B cell (primary cell): ENCODE data around the gene IMMP2L. TPM values are rescaled to one million over a fixed set of nuclear protein-coding genes. Genes with fewer than 3 reads are reported as not detected.

ENCODE experiments used
- ATAC-seq: fragments of 200-7000 bp; cut with Tn5 transposase; one replicate; pipeline ENCODE4 v1.10.0; 2021; ENCODE audit warnings: low read depth, mild to moderate bottlenecking, moderate number of reproducible peaks, moderate library complexity
- CTCF ChIA-PET: fragments of 350-600 bp; sonication (Branson Sonifier 250); formaldehyde crosslinking; loops from one replicate; lab custom pipeline; 2021; ENCODE audit warnings: antibody characterized with exemption, inconsistent platforms; lab: Charles Lee
- POLR2A ChIA-PET: fragments of 350-600 bp; sonication (Branson Sonifier 250); formaldehyde crosslinking; loops from one replicate; lab custom pipeline; 2021; ENCODE audit warnings: antibody characterized with exemption; lab: Charles Lee
- DNase-seq: peaks from one replicate; pipeline ENCODE4 v3.0.0; 2013
- H2AFZ ChIP-seq: 2 replicates; pipeline ENCODE4 v1.6.1; 2012; ENCODE audit warnings: mild to moderate bottlenecking, low read depth, low read length; ENCODE audit not compliant: insufficient read depth, poor library complexity, severe bottlenecking
- H3K27ac ChIP-seq, 2 donors: 1 replicate in 1 of 2; 2 replicates in 1 of 2; pipeline ENCODE4 v1.5.1; 2012 to 2013; ENCODE audit warnings: low read length in 2 of 2, mild to moderate bottlenecking in 2 of 2, moderate library complexity in 1 of 2
- H3K27me3 ChIP-seq, 4 experiments: fragments of 200-600 bp in 1 of 4; sonication (generic) in 1 of 4; replicated peaks in 1 of 4; 1 replicate in 2 of 4; 2 replicates in 2 of 4; pipeline versions ENCODE4 v1.6.1 to v1.7.0; 2013 to 2016; ENCODE audit warnings: low read length in 3 of 4, mild to moderate bottlenecking in 2 of 4, mixed read lengths in 1 of 4, moderate library complexity in 1 of 4; ENCODE audit not compliant: insufficient read depth in 4 of 4, control insufficient read depth in 3 of 4; ENCODE audit errors: control extremely low read depth in 1 of 4
- H3K36me3 ChIP-seq, 2 experiments: replicated peaks in 1 of 2; 1 replicate in 1 of 2; 2 replicates in 1 of 2; pipeline versions ENCODE4 v1.6.1 to v1.7.1; 2013; ENCODE audit warnings: low read length in 1 of 2; ENCODE audit not compliant: insufficient read depth in 2 of 2, control insufficient read depth in 1 of 2; ENCODE audit errors: control extremely low read depth in 1 of 2, extremely low read depth in 1 of 2
- H3K4me1 ChIP-seq, 2 donors: fragments of 200-600 bp in 1 of 2; sonication (generic) in 1 of 2; 1 replicate in 1 of 2; 2 replicates in 1 of 2; pipeline versions ENCODE4 v1.5.1 to v1.6.1; 2013 to 2017; ENCODE audit warnings: low read length in 2 of 2; ENCODE audit not compliant: control insufficient read depth in 2 of 2, insufficient read depth in 2 of 2
- H3K4me2 ChIP-seq: replicated peaks from 2 replicates; pipeline ENCODE3; 2012; ENCODE audit warnings: mild to moderate bottlenecking, low read depth, low read length; ENCODE audit not compliant: poor library complexity, severe bottlenecking
- H3K4me3 ChIP-seq, 5 experiments: fragments of 200-600 bp in 1 of 5; sonication (generic) in 1 of 5; 1 replicate in 3 of 5; 2 replicates in 2 of 5; pipeline versions ENCODE4 v1.5.1 to v1.7.0; 2011 to 2016; ENCODE audit warnings: low read length in 4 of 5, mild to moderate bottlenecking in 4 of 5, low read depth in 2 of 5, control low read depth in 1 of 5, moderate library complexity in 1 of 5; ENCODE audit not compliant: insufficient read depth in 1 of 5; ENCODE audit errors: control extremely low read depth in 1 of 5, extremely low read depth in 1 of 5
- H3K79me2 ChIP-seq: fragments of 200-600 bp; sonication (generic); one replicate; pipeline ENCODE4 v1.6.0; 2016; ENCODE audit warnings: low read length; ENCODE audit not compliant: control insufficient read depth, insufficient read depth
- H3K9ac ChIP-seq: fragments of 200-600 bp; sonication (generic); 2 replicates; pipeline ENCODE4 v1.6.1; 2017; ENCODE audit warnings: mild to moderate bottlenecking, low read length, moderate library complexity
- H3K9me3 ChIP-seq, 3 donors: one replicate each; pipeline versions ENCODE4 v1.6.1 to v1.7.1; 2013; ENCODE audit warnings: low read length in 2 of 3; ENCODE audit not compliant: control insufficient read depth in 2 of 3, insufficient read depth in 1 of 3; ENCODE audit errors: control extremely low read depth in 1 of 3
- H4K20me1 ChIP-seq: 2 replicates; pipeline ENCODE4 v1.6.0; 2012; ENCODE audit warnings: mild to moderate bottlenecking, low read length; ENCODE audit not compliant: insufficient read depth, control insufficient read depth, poor library complexity, severe bottlenecking
- H3K27ac Mint-ChIP-seq: one replicate; pipeline ENCODE4 v1.8.0; 2021; ENCODE audit warnings: mixed read lengths
- H3K27me3 Mint-ChIP-seq: one replicate; pipeline ENCODE4 v1.8.0; 2021; ENCODE audit warnings: mixed read lengths
- H3K4me1 Mint-ChIP-seq: one replicate; pipeline ENCODE4 v1.8.0; 2021; ENCODE audit warnings: mixed read lengths
- H3K4me3 Mint-ChIP-seq: one replicate; pipeline ENCODE4 v1.8.0; 2021; ENCODE audit warnings: mixed read lengths
- H3K9me3 Mint-ChIP-seq: one replicate; pipeline ENCODE4 v1.8.0; 2022; ENCODE audit warnings: mixed read lengths; ENCODE audit not compliant: insufficient read depth
- EZH2 ChIP-seq: IDR thresholded peaks from 2 replicates; pipeline ENCODE4 v1.6.1; 2012; ENCODE audit warnings: borderline replicate concordance, low read depth, mild to moderate bottlenecking, moderate library complexity, low read length; ENCODE audit not compliant: insufficient read depth, poor library complexity, severe bottlenecking
- WGBS: methylation state at CpG from one replicate; pipeline ENCODE4 v1.1.5; 2013; ENCODE audit warnings: missing lambda C conversion rate; ENCODE audit not compliant: insufficient coverage; 5-methylcytosine and 5-hydroxymethylcytosine counted together
- intact Hi-C: fragments of 100-400 bp; cut with micrococcal nuclease; formaldehyde crosslinking; loops from one replicate; pipeline ENCODE4 v1.10.0; 2022
- polyA plus RNA-seq: library from polyadenylated mRNA; depleted of rRNA; stranded (reverse); fragments of >200 nt; gene quantifications from 2 replicates; pipeline ENCODE4 v1.2.3, GENCODE V29; 2012
- total RNA-seq, 2 donors: library from RNA; stranded (reverse); fragments of 120-200 nt in 1 of 2; gene quantifications; 1 replicate in 1 of 2; 2 replicates in 1 of 2; pipeline versions ENCODE4 v1.2.3 to v1.2.4, GENCODE V29; 2013 to 2022
- TF ChIP-seq, protein P1 (sequence below): fragments of 200-600 bp; IDR thresholded peaks from one replicate; pipeline ENCODE4 v1.8.0; 2022; ENCODE audit warnings: antibody characterized with exemption, mild to moderate bottlenecking

Gene IMMP2L
- total and polyA plus RNA-seq, 2 donors (not counting 1 experiment from before 2014, with no cell fraction given), result 3.8 to 34.2 TPM

DNA sequence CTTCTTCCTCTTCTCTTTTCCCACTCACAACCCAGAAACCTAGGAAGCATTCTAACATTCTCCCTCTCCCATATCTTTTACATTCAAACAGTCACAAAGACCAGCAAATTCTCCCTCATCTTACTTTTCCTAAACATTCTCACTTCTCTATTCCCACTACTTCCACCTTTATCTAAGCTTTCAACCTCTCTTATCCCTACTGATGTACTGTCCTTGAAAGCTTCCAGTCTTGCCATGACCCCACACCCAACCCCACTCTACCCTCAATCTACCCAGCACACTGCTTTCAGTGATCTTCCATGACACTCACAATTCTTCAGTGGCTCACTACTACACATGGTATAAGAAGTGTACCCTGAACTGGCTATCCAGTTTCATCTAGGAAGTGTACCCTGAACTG lies 5.3 kb downstream of the IMMP2L start:
- H3K4me3 Mint-ChIP-seq, result no peak overlapping the region
- Histone ChIP-seq H3K79me2 (peaks cover 4% of the 10 kb centered on the region), H3K36me3 (peaks cover 6 to 8% of the 10 kb centered on the region in 2 experiments), H3K4me2 (no peak overlapping the region), H3K27ac (no peak overlapping the region), H3K9ac (no peak overlapping the region), H4K20me1 (no peaks in the 10 kb centered on the region), H3K9me3 (no peaks in the 10 kb centered on the region), H2AFZ (no peak overlapping the region), H3K4me1 (peaks cover 14 to 15% of the 10 kb centered on the region in 2 donors), H3K27me3 (no peaks in the 10 kb centered on the region), H3K4me3 (no peak overlapping the region)
- H3K27me3 Mint-ChIP-seq, result no peaks in the 10 kb centered on the region
- CTCF ChIA-PET, result no interaction called here
- H3K9me3 Mint-ChIP-seq, result no peaks in the 10 kb centered on the region
- H3K4me1 Mint-ChIP-seq, result peaks cover 31% of the 10 kb centered on the region
- ATAC-seq (no peak), DNase-seq (no peak)
- H3K27ac Mint-ChIP-seq, result no peak overlapping the region
- intact Hi-C loops, result no loop called here
- POLR2A ChIA-PET, result no interaction called here
- no peak for TF ChIP-seq EZH2
- TF ChIP-seq, protein P1, sequence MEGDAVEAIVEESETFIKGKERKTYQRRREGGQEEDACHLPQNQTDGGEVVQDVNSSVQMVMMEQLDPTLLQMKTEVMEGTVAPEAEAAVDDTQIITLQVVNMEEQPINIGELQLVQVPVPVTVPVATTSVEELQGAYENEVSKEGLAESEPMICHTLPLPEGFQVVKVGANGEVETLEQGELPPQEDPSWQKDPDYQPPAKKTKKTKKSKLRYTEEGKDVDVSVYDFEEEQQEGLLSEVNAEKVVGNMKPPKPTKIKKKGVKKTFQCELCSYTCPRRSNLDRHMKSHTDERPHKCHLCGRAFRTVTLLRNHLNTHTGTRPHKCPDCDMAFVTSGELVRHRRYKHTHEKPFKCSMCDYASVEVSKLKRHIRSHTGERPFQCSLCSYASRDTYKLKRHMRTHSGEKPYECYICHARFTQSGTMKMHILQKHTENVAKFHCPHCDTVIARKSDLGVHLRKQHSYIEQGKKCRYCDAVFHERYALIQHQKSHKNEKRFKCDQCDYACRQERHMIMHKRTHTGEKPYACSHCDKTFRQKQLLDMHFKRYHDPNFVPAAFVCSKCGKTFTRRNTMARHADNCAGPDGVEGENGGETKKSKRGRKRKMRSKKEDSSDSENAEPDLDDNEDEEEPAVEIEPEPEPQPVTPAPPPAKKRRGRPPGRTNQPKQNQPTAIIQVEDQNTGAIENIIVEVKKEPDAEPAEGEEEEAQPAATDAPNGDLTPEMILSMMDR, result no peak

DNA sequence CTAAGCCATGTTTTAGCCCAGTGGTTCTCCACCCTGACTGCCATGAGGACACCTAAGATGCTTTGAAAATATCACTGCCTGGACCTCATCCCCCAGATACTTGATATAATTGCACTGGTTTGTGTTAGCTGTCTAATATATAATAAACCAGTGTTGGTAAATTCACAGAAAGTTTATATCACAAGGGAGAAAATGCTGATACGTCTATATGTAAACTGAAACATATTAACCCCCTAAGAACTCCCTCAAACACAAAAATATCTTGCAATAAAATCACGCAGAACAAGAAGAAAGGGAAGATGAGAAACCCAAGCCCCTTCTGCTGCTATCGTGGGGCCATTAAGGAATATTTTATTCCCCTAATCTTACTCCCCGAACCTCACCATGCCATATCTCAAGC lies 8.2 kb downstream of the IMMP2L start:
- ChIA-PET CTCF (no interaction called here), POLR2A (no interaction called here)
- WGBS, result 82% methylated on average over 1 of the region's 4 CpGs
- Histone ChIP-seq H3K4me3 (no peak overlapping the region), H4K20me1 (no peaks in the 10 kb centered on the region), H3K9me3 (no peaks in the 10 kb centered on the region), H3K4me2 (no peak overlapping the region), H2AFZ (no peak overlapping the region), H3K36me3 (peaks cover 6 to 11% of the 10 kb centered on the region in 2 experiments), H3K27me3 (no peaks in the 10 kb centered on the region), H3K79me2 (no peaks in the 10 kb centered on the region), H3K9ac (no peak overlapping the region), H3K27ac (no peak overlapping the region), H3K4me1 (no peaks in the 10 kb centered on the region)
- no peak overlapping the region for H3K27ac Mint-ChIP-seq
- H3K9me3 Mint-ChIP-seq, result no peaks in the 10 kb centered on the region
- TF ChIP-seq, protein P1, result no peak
- no peak for TF ChIP-seq EZH2
- H3K27me3 Mint-ChIP-seq, result no peaks in the 10 kb centered on the region
- intact Hi-C loops, result no loop called here
- DNase-seq, result no peak
- no peak overlapping the region for H3K4me3 Mint-ChIP-seq
- H3K4me1 Mint-ChIP-seq, result peaks cover 10% of the 10 kb centered on the region
- ATAC-seq, result no peak
